HepG2 (cell line): ENCODE results near the gene ANO9. TPM values are rescaled to one million over a fixed set of nuclear protein-coding genes. Genes with fewer than 3 reads are reported as not detected.

Experiments used
- ARNT2 ChIP-seq: sonication (generic); formaldehyde crosslinking; IDR thresholded peaks from 2 replicates; pipeline ENCODE4 v1.8.0; 2022; ENCODE audit warnings: mild to moderate bottlenecking, low read depth, missing genetic modification reagents, moderate library complexity
- ATRX ChIP-seq: sonication (generic); formaldehyde crosslinking; IDR thresholded peaks from 2 replicates; pipeline ENCODE4 v1.4.0; 2020; ENCODE audit warnings: missing genetic modification reagents, borderline replicate concordance
- HNRNPL ChIP-seq: fragments of 200-400 bp; formaldehyde crosslinking; IDR thresholded peaks from 2 replicates; pipeline ENCODE4 v1.6.1; 2017; ENCODE audit warnings: mild to moderate bottlenecking, low read depth, low read length
- IRF2 ChIP-seq: IDR thresholded peaks from 2 replicates; pipeline ENCODE4 v1.6.1; 2018; ENCODE audit warnings: missing genetic modification reagents, missing compliant biosample characterization
- KMT2B ChIP-seq: IDR thresholded peaks from 2 replicates; pipeline ENCODE4 v1.6.1; 2016; ENCODE audit warnings: missing genetic modification reagents, missing compliant biosample characterization
- MYC ChIP-seq: sonication (generic); formaldehyde crosslinking; IDR thresholded peaks from 2 replicates; pipeline ENCODE4 v1.9.0; 2021; ENCODE audit warnings: missing genetic modification reagents, borderline replicate concordance
- POLR2AphosphoS2 ChIP-seq: IDR thresholded peaks from 2 replicates; pipeline ENCODE4 v1.6.1; 2011; ENCODE audit warnings: low read depth, low read length, improper control_type of control experiment
- SAFB2 ChIP-seq: sonication (generic); formaldehyde crosslinking; IDR thresholded peaks from 2 replicates; pipeline ENCODE4 v1.5.1; 2020; ENCODE audit warnings: missing genetic modification reagents, low read depth, mild to moderate bottlenecking, borderline replicate concordance
- ZNF335 ChIP-seq: sonication (generic); formaldehyde crosslinking; IDR thresholded peaks from 2 replicates; pipeline ENCODE4 v1.4.0; 2020; ENCODE audit warnings: missing genetic modification reagents
- ZNF496 ChIP-seq: sonication (generic); formaldehyde crosslinking; IDR thresholded peaks from 2 replicates; pipeline ENCODE4 v1.8.1; 2023; ENCODE audit warnings: mild to moderate bottlenecking, moderate library complexity, missing genetic modification reagents; ENCODE audit not compliant: insufficient replicate concordance
- ZNF75D ChIP-seq: sonication (generic); formaldehyde crosslinking; IDR thresholded peaks from 2 replicates; pipeline ENCODE4 v1.8.1; 2023; ENCODE audit warnings: missing genetic modification reagents, mild to moderate bottlenecking, borderline replicate concordance
- ZNF777 ChIP-seq: sonication (generic); formaldehyde crosslinking; IDR thresholded peaks from 2 replicates; pipeline ENCODE4 v1.4.0; 2020; ENCODE audit warnings: missing genetic modification reagents
- ZSCAN12 ChIP-seq: sonication (generic); formaldehyde crosslinking; IDR thresholded peaks from 2 replicates; pipeline ENCODE4 v1.9.0; 2021; ENCODE audit warnings: mild to moderate bottlenecking, missing genetic modification reagents
- polyA plus RNA-seq, 8 experiments: library from polyadenylated mRNA; depleted of rRNA in 3 of 8; stranded (reverse) in 7 of 8; unstranded in 1 of 8; fragments of >200 nt; fragmentation: Illumina TruSeq in 4 of 8; extraction: Trizol in 4 of 8; gene quantifications; 2 replicates each; pipeline versions ENCODE4 v1.2.1 to v1.2.3, GENCODE V29; 2011 to 2016; ENCODE audit warnings: low read depth in 4 of 8, missing spikeins in 1 of 8, mixed read lengths in 1 of 8; ENCODE audit not compliant: insufficient read depth in 1 of 8
- total RNA-seq, 5 experiments: library from RNA; depleted of rRNA; stranded (reverse); fragments of >200 nt; fragmentation: Illumina TruSeq; extraction: Trizol; gene quantifications; 2 replicates each; pipeline ENCODE4 v1.2.3, GENCODE V29; 2016; ENCODE audit warnings: low read depth in 1 of 5
- TF ChIP-seq, protein P1 (sequence below): IDR thresholded peaks from 2 replicates; pipeline ENCODE4 v1.6.1; 2016; ENCODE audit warnings: low read depth, missing genetic modification reagents, missing compliant biosample characterization
- TF ChIP-seq, protein P2 (sequence below): sonication (generic); formaldehyde crosslinking; IDR thresholded peaks from 2 replicates; pipeline ENCODE4 v1.5.1; 2020; ENCODE audit warnings: mild to moderate bottlenecking, missing genetic modification reagents, borderline replicate concordance

The ANO9 gene
- total and polyA plus RNA-seq, 2 of the 13 experiments (the other 11 are each of a cell fraction or from before 2014, with no cell fraction given): 8.9 to 14.3 TPM

DNA sequence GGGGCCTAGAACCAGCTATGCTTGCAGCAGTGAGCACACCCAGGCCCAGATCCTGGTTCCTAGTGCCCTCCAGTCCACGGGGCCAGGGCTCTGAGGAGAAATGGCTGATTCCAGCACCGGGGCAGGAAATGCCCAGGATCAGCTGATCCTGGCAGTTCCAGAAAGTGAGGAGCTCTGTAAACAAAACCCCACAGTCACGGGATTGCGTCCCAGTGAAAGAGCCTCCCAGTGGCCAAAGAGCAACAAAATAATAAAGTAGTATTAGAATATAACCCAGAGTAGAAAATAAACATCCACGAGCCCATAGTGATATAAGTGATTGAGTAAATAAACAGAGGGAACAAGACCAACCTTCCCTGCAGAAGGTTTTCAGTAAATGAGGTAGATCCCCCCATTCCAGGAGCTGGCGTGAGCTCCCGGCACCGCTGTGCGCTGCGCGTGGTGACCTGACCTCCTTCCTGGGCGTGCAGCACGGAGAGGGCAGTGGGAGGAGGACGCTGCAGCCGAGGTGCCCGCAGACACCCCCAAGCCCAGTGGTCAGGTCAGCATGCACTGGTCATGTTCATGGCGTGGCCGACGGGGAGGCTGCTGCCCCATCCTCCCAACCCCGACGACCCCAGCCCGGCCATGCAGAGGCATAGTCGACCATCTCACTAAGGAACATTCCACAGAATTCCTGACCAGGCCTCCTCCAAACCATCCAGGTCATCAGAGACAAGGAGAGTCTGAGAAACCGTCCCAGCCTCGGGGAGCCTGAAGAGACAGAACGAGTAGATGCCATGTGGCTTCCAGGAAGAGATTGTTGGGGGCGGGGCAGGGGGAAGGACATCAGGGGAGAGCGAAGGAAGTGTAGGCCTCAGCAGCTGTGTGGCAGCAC lies 28.1 kb upstream of the ANO9 start (continued):
- TF ChIP-seq, protein P1, sequence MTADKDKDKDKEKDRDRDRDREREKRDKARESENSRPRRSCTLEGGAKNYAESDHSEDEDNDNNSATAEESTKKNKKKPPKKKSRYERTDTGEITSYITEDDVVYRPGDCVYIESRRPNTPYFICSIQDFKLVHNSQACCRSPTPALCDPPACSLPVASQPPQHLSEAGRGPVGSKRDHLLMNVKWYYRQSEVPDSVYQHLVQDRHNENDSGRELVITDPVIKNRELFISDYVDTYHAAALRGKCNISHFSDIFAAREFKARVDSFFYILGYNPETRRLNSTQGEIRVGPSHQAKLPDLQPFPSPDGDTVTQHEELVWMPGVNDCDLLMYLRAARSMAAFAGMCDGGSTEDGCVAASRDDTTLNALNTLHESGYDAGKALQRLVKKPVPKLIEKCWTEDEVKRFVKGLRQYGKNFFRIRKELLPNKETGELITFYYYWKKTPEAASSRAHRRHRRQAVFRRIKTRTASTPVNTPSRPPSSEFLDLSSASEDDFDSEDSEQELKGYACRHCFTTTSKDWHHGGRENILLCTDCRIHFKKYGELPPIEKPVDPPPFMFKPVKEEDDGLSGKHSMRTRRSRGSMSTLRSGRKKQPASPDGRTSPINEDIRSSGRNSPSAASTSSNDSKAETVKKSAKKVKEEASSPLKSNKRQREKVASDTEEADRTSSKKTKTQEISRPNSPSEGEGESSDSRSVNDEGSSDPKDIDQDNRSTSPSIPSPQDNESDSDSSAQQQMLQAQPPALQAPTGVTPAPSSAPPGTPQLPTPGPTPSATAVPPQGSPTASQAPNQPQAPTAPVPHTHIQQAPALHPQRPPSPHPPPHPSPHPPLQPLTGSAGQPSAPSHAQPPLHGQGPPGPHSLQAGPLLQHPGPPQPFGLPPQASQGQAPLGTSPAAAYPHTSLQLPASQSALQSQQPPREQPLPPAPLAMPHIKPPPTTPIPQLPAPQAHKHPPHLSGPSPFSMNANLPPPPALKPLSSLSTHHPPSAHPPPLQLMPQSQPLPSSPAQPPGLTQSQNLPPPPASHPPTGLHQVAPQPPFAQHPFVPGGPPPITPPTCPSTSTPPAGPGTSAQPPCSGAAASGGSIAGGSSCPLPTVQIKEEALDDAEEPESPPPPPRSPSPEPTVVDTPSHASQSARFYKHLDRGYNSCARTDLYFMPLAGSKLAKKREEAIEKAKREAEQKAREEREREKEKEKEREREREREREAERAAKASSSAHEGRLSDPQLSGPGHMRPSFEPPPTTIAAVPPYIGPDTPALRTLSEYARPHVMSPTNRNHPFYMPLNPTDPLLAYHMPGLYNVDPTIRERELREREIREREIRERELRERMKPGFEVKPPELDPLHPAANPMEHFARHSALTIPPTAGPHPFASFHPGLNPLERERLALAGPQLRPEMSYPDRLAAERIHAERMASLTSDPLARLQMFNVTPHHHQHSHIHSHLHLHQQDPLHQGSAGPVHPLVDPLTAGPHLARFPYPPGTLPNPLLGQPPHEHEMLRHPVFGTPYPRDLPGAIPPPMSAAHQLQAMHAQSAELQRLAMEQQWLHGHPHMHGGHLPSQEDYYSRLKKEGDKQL (CRISPR knock-in tag): no peak
- TF ChIP-seq KMT2B: no peak
- peak; percentile 67 for TF ChIP-seq MYC (CRISPR knock-in tag)
- TF ChIP-seq ZNF496 (CRISPR knock-in tag): no peak
- TF ChIP-seq HNRNPL: 0 out of 2 replicates have a peak, but pooled peaks have one; percentile 29
- no peak for TF ChIP-seq ARNT2 (CRISPR knock-in tag)
- 0 out of 2 replicates have a peak, but pooled peaks have one; percentile 41 for TF ChIP-seq ZNF777 (CRISPR knock-in tag)
- TF ChIP-seq POLR2AphosphoS2: no peak
- no peak for TF ChIP-seq ZNF75D
- TF ChIP-seq, protein P2, sequence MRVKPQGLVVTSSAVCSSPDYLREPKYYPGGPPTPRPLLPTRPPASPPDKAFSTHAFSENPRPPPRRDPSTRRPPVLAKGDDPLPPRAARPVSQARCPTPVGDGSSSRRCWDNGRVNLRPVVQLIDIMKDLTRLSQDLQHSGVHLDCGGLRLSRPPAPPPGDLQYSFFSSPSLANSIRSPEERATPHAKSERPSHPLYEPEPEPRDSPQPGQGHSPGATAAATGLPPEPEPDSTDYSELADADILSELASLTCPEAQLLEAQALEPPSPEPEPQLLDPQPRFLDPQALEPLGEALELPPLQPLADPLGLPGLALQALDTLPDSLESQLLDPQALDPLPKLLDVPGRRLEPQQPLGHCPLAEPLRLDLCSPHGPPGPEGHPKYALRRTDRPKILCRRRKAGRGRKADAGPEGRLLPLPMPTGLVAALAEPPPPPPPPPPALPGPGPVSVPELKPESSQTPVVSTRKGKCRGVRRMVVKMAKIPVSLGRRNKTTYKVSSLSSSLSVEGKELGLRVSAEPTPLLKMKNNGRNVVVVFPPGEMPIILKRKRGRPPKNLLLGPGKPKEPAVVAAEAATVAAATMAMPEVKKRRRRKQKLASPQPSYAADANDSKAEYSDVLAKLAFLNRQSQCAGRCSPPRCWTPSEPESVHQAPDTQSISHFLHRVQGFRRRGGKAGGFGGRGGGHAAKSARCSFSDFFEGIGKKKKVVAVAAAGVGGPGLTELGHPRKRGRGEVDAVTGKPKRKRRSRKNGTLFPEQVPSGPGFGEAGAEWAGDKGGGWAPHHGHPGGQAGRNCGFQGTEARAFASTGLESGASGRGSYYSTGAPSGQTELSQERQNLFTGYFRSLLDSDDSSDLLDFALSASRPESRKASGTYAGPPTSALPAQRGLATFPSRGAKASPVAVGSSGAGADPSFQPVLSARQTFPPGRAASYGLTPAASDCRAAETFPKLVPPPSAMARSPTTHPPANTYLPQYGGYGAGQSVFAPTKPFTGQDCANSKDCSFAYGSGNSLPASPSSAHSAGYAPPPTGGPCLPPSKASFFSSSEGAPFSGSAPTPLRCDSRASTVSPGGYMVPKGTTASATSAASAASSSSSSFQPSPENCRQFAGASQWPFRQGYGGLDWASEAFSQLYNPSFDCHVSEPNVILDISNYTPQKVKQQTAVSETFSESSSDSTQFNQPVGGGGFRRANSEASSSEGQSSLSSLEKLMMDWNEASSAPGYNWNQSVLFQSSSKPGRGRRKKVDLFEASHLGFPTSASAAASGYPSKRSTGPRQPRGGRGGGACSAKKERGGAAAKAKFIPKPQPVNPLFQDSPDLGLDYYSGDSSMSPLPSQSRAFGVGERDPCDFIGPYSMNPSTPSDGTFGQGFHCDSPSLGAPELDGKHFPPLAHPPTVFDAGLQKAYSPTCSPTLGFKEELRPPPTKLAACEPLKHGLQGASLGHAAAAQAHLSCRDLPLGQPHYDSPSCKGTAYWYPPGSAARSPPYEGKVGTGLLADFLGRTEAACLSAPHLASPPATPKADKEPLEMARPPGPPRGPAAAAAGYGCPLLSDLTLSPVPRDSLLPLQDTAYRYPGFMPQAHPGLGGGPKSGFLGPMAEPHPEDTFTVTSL (CRISPR knock-in tag): no peak
- TF ChIP-seq ATRX (CRISPR knock-in tag): no peak
- TF ChIP-seq ZNF335 (CRISPR knock-in tag): no peak
- TF ChIP-seq SAFB2 (CRISPR knock-in tag): no peak
- TF ChIP-seq IRF2 (CRISPR knock-in tag): peak; percentile 23; the same call in 1 of the 2 replicates
- no peak for TF ChIP-seq ZSCAN12 (CRISPR knock-in tag)
